Mucosa of gallbladder (tissue), 1 donor: ENCODE measurements around the gene FZD1. TPM values are rescaled to one million over a fixed set of nuclear protein-coding genes. Genes with fewer than 3 reads are reported as not detected.

Source experiments
- DNase-seq: peaks from one replicate; pipeline ENCODE4 v3.0.0-alpha.2; 2020; ENCODE audit warnings: low spot score
- total RNA-seq: library from RNA; stranded (reverse); gene quantifications from one replicate; pipeline ENCODE4 v1.2.1, GENCODE V29; 2021
- donor health status: DM: no; HTN: no; CAD: no.

Gene FZD1
- total RNA-seq, 1 donor from 2014 or later: 20.3 TPM

DNA sequence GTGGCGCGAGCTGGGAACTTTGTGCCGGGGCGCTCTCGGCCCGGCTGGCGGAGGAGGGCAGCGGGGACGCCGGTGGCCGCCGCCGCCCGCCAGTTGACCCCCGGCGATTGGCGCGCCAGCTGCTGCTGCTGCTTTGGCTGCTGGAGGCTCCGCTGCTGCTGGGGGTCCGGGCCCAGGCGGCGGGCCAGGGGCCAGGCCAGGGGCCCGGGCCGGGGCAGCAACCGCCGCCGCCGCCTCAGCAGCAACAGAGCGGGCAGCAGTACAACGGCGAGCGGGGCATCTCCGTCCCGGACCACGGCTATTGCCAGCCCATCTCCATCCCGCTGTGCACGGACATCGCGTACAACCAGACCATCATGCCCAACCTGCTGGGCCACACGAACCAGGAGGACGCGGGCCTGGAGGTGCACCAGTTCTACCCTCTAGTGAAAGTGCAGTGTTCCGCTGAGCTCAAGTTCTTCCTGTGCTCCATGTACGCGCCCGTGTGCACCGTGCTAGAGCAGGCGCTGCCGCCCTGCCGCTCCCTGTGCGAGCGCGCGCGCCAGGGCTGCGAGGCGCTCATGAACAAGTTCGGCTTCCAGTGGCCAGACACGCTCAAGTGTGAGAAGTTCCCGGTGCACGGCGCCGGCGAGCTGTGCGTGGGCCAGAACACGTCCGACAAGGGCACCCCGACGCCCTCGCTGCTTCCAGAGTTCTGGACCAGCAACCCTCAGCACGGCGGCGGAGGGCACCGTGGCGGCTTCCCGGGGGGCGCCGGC is 870 bp downstream of the FZD1 start:
- DNase-seq: peak; percentile 46

DNA sequence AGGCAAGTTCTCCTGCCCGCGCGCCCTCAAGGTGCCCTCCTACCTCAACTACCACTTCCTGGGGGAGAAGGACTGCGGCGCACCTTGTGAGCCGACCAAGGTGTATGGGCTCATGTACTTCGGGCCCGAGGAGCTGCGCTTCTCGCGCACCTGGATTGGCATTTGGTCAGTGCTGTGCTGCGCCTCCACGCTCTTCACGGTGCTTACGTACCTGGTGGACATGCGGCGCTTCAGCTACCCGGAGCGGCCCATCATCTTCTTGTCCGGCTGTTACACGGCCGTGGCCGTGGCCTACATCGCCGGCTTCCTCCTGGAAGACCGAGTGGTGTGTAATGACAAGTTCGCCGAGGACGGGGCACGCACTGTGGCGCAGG is 1.4 kb downstream of the FZD1 start:
- DNase-seq: no peak

DNA sequence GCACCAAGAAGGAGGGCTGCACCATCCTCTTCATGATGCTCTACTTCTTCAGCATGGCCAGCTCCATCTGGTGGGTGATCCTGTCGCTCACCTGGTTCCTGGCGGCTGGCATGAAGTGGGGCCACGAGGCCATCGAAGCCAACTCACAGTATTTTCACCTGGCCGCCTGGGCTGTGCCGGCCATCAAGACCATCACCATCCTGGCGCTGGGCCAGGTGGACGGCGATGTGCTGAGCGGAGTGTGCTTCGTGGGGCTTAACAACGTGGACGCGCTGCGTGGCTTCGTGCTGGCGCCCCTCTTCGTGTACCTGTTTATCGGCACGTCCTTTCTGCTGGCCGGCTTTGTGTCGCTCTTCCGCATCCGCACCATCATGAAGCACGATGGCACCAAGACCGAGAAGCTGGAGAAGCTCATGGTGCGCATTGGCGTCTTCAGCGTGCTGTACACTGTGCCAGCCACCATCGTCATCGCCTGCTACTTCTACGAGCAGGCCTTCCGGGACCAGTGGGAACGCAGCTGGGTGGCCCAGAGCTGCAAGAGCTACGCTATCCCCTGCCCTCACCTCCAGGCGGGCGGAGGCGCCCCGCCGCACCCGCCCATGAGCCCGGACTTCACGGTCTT is 1.9 kb downstream of the FZD1 start:
- DNase-seq: no peak

DNA sequence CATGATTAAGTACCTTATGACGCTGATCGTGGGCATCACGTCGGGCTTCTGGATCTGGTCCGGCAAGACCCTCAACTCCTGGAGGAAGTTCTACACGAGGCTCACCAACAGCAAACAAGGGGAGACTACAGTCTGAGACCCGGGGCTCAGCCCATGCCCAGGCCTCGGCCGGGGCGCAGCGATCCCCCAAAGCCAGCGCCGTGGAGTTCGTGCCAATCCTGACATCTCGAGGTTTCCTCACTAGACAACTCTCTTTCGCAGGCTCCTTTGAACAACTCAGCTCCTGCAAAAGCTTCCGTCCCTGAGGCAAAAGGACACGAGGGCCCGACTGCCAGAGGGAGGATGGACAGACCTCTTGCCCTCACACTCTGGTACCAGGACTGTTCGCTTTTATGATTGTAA is 2.5 kb downstream of the FZD1 start:
- DNase-seq: no peak

DNA sequence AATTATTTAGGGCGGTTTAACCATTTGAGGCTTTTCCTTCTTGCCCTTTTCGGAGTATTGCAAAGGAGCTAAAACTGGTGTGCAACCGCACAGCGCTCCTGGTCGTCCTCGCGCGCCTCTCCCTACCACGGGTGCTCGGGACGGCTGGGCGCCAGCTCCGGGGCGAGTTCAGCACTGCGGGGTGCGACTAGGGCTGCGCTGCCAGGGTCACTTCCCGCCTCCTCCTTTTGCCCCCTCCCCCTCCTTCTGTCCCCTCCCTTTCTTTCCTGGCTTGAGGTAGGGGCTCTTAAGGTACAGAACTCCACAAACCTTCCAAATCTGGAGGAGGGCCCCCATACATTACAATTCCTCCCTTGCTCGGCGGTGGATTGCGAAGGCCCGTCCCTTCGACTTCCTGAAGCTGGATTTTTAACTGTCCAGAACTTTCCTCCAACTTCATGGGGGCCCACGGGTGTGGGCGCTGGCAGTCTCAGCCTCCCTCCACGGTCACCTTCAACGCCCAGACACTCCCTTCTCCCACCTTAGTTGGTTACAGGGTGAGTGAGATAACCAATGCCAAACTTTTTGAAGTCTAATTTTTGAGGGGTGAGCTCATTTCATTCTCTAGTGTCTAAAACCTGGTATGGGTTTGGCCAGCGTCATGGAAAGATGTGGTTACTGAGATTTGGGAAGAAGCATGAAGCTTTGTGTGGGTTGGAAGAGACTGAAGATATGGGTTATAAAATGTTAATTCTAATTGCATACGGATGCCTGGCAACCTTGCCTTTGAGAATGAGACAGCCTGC is 3.1 kb downstream of the FZD1 start:
- DNase-seq: no peak

DNA sequence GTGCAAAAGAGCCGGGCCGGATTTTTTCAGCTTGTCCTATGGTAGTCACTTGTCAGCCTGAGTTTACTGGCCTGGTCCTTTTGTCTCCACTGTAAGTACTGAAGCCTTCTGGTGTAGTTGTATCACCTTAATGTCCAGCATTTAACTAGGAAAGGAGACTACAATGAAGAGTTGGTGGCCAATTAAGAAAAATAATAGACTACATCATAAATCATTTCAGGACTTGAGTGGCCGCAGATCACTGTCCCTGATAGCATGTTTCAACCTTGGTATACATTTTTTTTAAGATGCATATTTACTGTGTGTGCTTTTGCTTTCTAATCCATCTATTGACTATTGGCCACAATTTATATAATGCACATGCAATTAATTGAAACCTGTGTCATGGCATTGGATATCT is 6.1 kb downstream of the FZD1 start:
- no peak for DNase-seq

DNA sequence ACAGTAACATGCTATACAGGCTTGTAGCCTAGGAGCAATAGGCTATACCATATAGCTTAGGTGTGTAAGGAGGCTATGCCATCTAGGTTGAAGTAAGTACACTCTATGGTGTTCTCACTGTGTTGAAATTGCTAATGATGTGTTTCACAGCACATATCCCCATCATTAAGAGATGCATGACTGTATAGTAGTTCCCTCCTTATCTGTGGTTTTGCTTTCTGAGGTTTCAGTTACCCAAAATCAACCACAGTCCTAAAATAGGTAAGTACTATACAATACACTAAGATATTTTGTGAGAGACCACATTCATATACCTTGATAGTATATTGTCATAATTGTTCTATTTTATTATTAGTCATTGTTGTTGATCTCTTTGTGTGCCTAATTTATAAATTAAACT is 12.7 kb downstream of the FZD1 start:
- DNase-seq: no peak

DNA sequence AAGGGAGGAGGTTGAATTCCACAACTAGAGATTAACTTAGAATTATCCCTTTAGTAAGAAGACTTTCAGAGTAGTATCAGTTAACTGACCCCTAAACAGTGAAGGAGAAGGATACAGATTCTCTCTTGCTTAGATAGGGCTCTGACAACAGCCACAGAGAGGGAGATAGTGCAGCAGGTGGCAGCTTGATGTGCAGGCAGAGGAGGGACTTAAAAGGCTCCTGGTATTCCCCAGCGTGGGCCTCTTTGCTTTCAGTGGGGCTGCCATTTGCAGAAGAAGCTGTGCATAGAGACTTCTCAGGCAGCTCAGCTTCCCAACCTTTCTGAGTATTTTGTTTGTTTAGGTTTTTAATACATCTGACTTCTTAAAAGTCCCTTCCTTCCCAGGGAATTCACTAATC is 16.0 kb downstream of the FZD1 start:
- no peak for DNase-seq

DNA sequence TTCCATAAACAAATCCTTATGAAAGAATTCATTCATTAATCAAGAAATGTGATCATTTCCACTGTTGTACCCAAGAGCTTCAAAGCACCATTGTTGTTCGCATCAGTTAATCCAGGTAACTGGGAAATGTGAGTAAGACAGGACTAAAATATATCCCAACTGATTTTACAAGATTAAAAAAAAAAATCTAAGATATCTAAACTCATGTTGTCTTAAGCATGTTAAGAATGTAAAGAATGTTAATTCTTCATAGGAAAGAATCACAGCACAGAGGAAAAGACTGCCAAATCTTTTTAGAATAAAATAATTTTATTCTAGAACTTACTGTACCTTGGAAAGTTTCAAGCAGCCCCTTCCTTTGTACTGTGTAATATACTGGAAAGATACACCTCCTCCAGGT is 16.4 kb downstream of the FZD1 start:
- no peak for DNase-seq

DNA sequence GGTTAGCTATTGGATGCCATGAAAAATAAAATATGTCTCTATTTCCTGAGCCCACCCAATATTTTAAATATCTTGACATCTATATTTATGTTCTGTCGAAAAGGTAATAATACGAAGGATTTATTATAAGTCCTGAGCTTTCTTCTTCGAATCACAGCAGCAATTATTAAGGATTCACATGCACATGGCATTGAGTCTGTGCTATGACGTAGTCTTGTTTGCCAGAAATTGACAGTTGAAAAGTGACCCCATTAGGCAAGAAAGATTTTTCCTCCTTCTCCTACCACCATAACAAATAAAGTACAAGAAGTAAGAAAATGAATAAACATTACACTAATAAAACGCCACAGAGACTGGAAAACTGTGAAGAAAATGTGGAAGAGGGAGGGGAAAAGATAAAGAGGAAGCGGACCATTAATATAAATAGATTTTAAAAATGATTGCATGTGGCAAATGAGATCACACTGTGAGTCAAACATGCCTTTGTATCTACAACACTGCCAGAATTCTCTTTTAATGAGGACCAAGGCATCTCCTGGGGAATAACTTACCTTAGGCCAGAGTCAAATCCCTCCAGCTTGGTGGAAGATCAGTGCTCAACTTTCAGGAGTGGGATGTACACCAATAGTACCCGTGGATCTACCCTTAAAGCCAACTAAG is 21.6 kb downstream of the FZD1 start:
- DNase-seq: no peak

DNA sequence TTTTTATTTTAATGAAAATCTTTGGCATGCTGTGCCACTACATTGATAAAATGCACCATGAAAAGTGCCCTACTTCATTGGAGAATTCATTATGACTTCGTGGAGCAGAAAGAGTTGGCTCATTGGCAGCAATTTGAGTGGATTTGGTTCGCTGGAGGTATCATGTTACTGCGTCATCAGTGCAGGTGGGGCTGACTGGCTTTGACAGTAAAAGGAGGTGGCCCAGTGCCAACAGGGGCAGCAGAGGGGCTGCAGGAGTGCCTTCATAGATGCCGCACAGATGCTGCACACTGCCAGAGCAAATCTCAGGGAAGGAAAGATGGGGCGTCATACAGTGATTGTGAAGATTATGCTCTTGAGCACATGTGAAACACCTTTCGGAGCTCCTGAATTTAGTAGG is 22.2 kb downstream of the FZD1 start:
- DNase-seq: no peak

DNA sequence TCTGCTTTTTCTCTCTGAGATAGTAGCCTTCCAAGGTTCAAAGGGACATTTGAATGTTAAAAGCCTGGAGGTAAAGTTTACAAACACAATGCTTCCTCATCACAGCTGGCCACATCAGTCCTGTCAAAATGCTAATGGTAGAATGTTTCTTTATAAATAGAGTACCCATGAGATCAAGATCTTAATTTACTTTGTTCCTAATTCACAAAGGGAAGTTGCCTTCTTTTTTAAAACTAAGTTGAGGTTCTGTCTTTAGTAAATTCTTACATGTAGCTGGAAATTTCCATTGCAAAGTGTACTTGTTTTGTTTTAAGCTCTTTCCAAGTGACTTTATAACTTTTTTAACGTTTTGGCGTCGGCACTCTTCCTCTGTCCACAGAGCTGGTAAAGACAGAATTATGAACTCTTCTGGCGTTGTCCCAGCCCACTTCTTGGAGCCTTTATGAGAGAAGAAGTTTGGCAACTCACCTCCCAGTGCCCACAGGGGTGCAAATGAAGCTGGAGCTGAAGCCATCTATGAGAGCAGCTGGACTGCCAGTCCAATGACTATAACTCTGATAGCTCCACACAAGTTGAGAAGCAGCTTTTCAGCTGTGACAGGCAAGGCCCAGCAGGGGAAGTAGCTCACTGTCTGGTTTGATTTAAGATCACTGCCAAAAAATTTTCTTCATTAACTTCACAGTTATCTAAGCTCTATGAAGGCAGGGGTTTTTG is 23.3 kb downstream of the FZD1 start:
- DNase-seq: no peak

DNA sequence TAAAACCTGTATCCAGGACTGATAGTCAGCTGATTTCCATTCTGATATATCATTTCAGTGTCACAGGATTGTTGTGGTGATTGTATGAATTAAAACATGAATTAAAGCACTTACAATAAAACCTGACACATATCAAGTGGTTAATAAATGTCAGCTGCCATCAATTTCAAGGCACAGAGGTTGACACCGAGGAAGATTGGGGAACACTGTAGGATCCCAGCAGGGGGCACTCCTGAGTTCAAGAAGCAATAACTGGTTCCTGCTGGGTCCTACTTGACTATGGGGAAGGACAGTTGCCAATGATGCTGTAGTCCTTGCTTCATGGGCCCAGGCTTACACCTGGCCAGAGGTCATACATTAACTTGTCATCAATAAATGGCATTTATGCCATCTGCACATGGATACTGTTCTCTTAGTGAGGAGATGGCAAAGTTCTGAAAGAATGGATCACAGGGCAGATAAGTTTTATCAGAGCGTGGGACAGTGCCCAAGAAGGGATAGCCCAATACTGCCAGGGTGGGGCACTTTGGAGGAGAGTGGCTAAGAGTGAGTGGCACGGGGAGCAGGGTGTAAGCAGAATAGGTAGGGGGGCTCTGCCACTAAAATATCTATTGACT is 24.1 kb downstream of the FZD1 start:
- DNase-seq: peak; percentile 59

DNA sequence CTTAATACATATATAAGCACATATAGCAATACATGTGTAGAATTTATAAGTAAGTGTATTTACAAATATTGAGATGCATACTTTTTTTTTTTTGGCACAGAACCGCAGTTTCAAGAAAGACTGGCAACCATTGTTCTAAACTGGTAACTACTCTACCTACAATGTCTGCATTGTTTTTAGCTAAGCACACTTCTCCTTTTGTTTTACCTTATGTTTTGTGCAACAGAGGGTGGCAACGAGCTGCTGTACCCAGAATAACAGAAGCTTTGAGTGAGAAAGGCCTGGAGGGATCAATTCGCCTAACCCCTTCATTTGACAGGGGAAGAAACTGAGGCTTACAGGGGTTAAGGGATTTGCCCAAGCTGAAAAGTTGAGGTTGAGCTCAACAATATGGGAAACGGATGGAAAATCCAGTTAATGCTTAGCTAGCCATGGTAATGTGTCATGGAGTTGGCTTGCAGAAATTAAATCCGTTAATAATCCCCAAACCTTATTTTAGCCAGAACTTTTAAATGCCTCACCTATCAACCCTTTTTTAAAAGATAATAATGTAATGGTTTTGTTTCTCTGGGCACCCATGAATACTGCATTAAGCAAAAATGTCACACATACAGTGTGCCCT is 25.5 kb downstream of the FZD1 start:
- no peak for DNase-seq

DNA sequence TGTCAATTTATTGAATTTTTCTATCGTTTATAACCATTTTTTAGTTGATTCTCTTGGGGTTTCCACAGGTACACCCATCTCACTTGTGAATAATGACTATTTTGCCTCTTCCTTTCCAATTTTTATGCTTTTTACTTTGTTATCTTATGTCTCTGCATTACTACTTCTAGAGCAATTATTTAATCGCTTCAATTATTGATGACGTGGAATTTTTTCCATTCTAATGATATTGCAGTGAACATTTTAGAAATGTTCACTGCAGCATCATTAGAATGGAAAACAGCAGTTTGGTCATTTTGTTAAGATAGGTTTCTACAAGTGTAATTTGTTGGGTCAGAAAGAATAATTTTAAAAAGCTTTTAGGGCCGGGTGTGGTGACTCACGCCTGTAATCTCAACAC is 27.1 kb downstream of the FZD1 start:
- no peak for DNase-seq

DNA sequence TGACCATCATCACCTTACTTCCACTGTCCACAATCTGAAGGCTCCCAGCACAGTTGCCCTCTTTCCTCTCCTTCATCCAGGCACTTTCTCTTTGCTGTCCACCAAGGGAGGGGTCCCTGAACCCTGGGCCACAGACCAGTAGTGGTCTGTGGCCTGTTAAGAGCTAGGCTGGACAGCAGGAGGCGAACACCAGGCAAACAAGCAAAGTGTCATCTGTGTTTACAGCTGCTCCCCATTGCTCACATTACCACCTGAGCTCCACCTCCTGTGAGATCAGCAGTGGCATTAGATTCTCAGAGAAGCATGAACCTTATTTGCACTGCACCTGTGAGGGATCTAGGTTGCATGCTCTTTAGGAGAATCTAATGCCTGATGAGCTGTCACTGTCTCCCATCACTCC is 27.7 kb downstream of the FZD1 start:
- no peak for DNase-seq

DNA sequence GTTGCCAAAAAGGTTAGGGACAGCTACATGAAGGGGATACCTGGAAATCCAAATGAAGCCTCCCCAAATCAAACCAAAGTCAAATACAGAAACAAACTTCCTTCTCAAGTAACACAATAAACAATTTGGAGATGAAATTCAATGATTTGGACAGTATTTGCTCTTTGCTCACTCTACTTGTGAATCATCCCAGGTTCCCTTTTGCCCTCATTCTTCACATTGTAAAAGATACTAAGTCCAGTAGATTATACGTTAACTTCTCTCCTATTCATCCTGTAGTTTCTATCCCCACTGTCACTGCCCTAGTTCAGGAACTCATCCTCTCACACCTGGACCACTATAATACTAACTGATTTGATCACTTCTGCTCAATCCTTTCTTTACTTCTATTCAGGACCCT is 28.3 kb downstream of the FZD1 start:
- DNase-seq: no peak

DNA sequence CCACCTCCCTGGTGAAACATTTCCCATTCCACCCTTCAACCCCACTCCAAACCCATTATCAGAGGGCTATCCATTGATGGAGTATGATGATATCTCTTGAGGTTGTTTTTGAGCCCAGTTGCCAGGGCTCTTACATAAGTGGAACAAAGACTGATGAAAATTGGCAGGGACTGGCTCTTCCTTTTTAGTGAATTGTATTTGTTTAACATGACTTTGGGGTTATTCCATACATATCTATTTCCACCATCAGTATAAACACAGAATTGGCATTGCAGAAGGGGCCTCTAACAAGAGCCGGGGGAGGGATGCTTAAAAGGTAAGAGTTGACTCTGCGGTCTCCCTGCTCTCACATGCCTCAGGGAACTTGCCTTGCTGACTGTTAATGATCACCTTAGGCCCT is 28.9 kb downstream of the FZD1 start:
- DNase-seq: no peak

DNA sequence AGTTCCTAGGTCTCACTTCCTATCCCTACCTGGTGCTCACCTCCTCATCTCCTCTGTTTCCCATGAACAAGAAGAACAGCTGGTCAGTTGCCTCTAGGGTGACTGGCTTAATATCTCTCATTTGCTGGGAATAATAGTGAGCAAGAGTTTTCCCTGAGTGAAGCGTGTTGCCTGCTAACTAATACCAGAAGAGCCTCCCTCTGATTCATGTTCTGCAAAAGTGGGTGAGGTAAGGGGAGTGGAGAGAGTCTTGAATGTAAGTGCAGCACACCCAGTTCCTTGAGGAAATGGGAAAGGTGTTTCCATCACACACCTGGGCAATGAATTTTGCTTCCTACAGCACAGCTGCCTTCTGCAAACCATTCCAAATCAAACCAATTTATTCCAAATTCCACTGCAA is 29.6 kb downstream of the FZD1 start:
- no peak for DNase-seq

DNA sequence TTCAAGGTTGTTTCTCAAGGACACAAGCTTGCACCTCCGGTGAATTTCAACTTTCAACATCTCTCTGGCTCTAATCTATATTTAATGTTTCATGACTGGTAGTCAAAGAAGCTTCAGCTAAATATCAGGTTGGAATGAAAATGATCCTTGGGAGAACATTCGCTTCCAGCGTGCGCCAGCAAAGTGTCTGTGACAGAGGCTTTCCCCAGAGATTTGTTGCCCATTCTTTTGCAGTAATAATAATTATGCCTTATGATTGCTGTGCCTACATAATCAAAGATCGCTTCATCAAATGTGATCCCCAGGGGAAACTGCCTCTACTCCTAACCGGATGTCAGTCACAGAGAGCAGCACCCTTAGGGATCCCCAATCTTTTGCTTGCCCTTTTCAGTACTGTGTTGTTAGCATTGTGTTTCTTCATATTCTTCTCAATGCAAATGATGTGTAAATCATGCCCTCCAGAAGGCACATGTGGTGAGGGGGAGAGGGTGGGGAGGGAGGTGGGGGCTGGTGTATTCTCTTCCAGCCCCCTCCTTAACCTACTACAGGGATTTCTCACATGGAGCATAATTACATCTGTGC is 30.5 kb downstream of the FZD1 start:
- DNase-seq: no peak

DNA sequence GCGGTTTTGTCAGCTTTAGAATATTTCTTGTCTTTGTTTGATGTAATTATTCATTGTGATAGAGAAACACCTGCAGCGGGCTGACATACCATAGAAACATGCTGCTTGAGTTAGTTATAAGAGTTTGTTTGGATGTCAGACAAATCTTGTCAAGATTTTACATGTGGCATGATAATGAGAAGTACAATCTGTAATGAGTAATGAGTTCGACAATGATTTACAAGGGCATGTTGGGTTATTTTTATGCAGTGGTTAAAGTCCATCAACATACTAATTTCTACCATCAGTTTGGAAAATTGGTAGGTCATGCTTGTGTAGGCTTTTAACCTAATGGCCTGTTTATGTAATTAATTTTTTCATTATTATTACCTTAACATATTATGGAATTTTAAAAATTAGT is 31.3 kb downstream of the FZD1 start:
- no peak for DNase-seq
